ENCODE results near the gene SCRN1.

DNA sequence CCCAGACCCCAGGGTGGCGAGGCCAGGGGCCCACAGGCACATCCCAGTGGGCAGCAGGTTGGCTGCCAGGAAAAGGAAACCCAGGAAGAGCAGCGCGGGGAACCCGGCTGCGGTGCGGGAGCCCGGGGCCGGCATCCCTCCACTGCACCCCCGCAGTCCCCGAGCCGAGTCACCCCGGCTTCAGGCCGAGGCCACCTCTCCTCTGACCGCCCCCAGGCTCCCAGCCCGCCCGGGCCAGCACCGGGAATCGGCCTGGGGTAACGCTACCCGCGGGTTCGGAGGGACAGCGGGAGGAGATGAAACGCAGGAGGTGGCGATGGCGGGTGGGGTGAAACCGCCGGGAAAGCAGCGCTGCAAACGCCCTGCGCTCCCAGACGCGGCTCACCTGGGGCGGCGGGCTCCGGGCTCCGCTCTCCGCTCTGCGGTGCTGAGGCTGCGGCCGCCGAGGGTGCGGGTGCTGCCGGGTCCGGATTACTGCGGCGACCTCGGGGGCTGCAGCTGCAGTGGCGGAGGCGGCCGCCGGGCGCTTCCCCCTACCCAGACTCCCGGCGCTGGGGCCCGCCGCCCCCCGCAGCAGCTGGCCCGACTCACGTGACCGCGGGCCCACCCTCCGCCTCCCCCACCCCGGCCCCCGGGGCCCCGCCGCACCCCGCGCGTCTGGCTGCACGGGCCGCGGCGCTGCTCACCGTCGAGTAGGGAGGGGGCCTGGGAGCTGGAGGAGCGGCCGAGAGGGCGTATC, at the start of gene SCRN1:
- TF ChIP-seq EZH2 (IDR thresholded peaks at IDR 0.05; ENCODE audit: insufficient read depth, poor library complexity, severe bottlenecking) (no peak), EZH2phosphoT487 (IDR thresholded peaks at IDR 0.05; ENCODE audit: insufficient read depth, low read depth) (no peak)
